ENCODE data around the gene THRAP3. TPM values are rescaled to one million over a fixed set of nuclear protein-coding genes. Genes with fewer than 3 reads are reported as not detected.

Gene THRAP3
- total and polyA plus RNA-seq, 2 experiments from 2014 or later, result 127 to 161 TPM

DNA sequence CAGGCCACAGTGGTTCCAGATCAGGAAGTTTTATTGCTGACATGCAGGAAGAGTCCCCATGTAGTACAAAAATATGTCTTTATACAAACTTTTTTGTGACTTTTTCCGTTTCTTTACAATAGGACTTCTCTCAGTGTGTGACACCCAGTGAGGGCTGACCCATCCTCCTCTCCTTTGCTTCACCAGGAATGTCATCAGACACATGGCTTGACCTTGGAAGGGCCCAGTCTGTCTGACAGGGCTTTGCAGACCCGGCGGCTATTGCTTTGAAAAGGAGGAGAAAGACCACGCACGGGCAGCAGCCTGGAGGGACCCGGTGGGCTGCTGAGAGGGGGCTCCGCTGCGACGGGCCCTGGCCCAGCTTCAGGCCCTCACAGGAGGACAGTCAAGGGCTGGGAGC, 115.4 kb downstream of the THRAP3 start (continued):
- TF ChIP-seq, protein P1, sequence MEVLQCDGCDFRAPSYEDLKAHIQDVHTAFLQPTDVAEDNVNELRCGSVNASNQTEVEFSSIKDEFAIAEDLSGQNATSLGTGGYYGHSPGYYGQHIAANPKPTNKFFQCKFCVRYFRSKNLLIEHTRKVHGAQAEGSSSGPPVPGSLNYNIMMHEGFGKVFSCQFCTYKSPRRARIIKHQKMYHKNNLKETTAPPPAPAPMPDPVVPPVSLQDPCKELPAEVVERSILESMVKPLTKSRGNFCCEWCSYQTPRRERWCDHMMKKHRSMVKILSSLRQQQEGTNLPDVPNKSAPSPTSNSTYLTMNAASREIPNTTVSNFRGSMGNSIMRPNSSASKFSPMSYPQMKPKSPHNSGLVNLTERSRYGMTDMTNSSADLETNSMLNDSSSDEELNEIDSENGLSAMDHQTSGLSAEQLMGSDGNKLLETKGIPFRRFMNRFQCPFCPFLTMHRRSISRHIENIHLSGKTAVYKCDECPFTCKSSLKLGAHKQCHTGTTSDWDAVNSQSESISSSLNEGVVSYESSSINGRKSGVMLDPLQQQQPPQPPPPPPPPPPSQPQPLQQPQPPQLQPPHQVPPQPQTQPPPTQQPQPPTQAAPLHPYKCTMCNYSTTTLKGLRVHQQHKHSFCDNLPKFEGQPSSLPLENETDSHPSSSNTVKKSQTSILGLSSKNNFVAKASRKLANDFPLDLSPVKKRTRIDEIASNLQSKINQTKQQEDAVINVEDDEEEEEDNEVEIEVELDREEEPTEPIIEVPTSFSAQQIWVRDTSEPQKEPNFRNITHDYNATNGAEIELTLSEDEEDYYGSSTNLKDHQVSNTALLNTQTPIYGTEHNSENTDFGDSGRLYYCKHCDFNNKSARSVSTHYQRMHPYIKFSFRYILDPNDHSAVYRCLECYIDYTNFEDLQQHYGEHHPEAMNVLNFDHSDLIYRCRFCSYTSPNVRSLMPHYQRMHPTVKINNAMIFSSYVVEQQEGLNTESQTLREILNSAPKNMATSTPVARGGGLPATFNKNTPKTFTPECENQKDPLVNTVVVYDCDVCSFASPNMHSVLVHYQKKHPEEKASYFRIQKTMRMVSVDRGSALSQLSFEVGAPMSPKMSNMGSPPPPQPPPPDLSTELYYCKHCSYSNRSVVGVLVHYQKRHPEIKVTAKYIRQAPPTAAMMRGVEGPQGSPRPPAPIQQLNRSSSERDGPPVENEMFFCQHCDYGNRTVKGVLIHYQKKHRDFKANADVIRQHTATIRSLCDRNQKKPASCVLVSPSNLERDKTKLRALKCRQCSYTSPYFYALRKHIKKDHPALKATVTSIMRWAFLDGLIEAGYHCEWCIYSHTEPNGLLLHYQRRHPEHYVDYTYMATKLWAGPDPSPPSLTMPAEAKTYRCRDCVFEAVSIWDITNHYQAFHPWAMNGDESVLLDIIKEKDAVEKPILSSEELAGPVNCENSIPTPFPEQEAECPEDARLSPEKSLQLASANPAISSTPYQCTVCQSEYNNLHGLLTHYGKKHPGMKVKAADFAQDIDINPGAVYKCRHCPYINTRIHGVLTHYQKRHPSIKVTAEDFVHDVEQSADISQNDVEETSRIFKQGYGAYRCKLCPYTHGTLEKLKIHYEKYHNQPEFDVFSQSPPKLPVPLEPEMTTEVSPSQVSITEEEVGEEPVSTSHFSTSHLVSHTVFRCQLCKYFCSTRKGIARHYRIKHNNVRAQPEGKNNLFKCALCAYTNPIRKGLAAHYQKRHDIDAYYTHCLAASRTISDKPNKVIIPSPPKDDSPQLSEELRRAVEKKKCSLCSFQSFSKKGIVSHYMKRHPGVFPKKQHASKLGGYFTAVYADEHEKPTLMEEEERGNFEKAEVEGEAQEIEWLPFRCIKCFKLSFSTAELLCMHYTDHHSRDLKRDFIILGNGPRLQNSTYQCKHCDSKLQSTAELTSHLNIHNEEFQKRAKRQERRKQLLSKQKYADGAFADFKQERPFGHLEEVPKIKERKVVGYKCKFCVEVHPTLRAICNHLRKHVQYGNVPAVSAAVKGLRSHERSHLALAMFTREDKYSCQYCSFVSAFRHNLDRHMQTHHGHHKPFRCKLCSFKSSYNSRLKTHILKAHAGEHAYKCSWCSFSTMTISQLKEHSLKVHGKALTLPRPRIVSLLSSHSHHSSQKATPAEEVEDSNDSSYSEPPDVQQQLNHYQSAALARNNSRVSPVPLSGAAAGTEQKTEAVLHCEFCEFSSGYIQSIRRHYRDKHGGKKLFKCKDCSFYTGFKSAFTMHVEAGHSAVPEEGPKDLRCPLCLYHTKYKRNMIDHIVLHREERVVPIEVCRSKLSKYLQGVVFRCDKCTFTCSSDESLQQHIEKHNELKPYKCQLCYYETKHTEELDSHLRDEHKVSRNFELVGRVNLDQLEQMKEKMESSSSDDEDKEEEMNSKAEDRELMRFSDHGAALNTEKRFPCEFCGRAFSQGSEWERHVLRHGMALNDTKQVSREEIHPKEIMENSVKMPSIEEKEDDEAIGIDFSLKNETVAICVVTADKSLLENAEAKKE (CRISPR knock-in tag; IDR thresholded peaks at IDR 0.05), result no peak
- TF ChIP-seq POLR2AphosphoS5 (IDR thresholded peaks at IDR 0.05; ENCODE audit: low read depth) (no peak), JUNB (IDR thresholded peaks at IDR 0.05; ENCODE audit: unreplicated experiment) (no peak), EZH2 (IDR thresholded peaks at IDR 0.05; ENCODE audit: low read depth, unreplicated experiment) (no peak), STAT1 (IDR thresholded peaks at IDR 0.05; ENCODE audit: unreplicated experiment) (no peak)
- TF ChIP-seq, protein P2, sequence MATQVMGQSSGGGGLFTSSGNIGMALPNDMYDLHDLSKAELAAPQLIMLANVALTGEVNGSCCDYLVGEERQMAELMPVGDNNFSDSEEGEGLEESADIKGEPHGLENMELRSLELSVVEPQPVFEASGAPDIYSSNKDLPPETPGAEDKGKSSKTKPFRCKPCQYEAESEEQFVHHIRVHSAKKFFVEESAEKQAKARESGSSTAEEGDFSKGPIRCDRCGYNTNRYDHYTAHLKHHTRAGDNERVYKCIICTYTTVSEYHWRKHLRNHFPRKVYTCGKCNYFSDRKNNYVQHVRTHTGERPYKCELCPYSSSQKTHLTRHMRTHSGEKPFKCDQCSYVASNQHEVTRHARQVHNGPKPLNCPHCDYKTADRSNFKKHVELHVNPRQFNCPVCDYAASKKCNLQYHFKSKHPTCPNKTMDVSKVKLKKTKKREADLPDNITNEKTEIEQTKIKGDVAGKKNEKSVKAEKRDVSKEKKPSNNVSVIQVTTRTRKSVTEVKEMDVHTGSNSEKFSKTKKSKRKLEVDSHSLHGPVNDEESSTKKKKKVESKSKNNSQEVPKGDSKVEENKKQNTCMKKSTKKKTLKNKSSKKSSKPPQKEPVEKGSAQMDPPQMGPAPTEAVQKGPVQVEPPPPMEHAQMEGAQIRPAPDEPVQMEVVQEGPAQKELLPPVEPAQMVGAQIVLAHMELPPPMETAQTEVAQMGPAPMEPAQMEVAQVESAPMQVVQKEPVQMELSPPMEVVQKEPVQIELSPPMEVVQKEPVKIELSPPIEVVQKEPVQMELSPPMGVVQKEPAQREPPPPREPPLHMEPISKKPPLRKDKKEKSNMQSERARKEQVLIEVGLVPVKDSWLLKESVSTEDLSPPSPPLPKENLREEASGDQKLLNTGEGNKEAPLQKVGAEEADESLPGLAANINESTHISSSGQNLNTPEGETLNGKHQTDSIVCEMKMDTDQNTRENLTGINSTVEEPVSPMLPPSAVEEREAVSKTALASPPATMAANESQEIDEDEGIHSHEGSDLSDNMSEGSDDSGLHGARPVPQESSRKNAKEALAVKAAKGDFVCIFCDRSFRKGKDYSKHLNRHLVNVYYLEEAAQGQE (IDR thresholded peaks at IDR 0.05; ENCODE audit: unreplicated experiment), result no peak
